Kidney tubule cell (primary cell): ENCODE data around the gene UMOD.
"Not testable (repeated sequence)": the region's sequence is repeated elsewhere in the genome, so short reads cannot be mapped to it uniquely, and the experiment has no call there.

ENCODE experiments used
- DNase-seq: peaks from one replicate; pipeline ENCODE4 v3.0.0-alpha.2; 2018; ENCODE audit warnings: low spot score

The UMOD gene

DNA sequence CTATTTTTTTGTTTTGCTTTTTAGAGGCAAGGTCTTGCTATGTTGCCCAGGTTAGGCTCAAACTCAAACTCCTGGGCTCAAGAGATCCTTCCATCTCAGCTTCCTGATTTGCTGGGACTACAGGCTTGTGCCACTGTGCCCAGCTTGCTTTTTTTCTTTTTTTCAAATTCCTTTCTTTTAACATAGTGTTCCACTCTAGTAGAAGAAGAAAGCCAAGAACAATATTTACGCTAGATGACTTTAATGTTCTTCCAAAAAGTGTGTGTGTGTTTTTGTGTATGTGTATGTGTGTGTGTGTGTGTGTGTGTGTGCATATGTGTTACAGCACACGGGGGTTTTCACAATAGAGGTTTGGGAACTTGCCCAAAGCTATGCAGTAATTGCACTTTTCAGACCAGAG, 10.7 kb upstream of the UMOD start:
- DNase-seq: no peak

GRCh38 chr16:20359997-20360396, 7.5 kb upstream of the UMOD start:
- DNase-seq: no peak

DNA sequence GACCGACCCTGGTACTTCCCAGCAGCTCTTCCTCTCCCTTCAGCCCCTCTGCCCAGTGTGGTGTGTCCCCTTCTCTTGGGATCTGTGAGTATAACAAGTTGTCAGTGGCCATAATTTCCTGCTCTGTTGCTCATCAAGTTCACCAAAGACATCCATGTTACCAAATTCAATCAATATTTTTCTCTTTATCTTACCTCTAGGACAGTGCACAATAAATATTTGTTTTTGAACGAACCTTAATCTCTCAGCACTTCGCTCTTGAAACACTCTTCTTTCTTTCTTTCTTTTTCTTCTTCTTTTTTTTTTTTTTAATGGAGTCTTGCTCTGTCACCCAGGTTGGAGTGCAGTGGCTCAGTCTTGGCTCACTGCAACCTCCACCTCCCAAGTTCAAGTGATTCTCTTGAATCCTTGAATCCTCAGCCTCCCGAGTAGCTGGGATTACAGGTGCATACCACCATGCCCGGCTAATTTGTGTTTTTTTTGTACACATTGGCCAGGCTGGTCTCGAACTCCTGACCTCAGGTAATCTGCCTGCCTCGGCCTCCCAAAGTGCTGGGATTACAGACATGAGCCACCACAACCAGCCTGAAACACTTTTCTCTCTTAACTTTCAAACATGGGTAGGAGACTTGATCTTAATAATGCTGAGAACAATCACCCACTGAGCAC, 2.7 kb upstream of the UMOD start:
- no peak for DNase-seq

GRCh38 chr16:20353379-20353778, 864 bp upstream of the UMOD start:
- no peak for DNase-seq

DNA sequence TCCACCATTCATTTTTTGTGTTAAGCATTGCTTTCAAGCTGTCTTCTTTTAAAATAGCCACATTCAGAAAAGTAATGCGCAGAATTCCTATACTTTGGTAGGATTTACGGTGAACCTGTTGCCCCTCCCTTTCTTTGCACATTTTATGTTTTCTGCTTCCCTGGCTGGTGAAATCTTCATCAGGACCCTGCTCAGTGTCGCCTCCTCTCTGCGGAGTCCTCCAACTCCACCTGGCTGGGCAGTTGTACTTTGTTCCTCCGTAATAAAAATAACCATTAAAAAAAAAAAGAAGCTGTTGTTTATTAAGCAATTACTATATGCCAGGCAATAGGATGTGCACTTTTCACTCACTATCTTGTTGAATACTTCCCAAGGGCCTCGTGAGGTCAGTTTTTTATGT, 2.9 kb downstream of the UMOD start:
- DNase-seq: no peak

- peak; percentile 68 for DNase-seq
Observed at GRCh38 chr16:20348365-20349185, 3.9 kb downstream of the UMOD start.

DNA sequence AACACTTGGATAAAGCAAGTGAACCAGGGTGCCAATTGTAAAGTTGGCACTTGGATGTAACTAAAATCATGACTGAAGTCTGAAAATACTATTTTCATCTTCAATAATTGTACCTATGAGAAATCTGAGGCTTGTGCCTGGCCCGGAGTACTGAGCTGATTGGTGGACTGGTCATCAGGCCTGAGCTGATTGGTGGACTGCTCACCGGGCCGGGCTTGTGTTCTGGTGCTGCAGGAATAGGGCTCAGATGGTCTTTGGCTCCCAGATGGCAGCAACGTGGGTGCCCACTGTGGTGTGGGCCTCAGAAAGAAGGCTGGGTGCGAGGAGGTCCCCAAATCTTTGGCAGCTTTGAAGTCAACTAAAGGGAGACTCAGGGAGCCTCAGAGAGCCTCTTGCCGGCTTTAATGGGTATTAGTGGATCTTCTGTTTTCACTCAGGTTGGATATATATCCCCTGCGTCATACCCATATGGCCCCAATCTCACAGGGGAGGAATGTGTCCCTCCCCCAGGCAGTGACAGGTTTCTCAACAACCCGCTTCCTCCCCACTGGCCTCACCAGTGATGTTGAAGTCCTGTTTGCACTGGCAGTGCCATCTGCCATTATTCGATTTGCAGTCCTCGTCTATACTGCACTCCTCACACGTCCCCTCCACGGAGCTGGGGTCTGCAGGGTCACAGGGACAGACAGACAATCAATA, 4.7 kb downstream of the UMOD start:
- DNase-seq: peak; percentile 67

- DNase-seq: peak; percentile 79
Observed at GRCh38 chr16:20344611-20345010, 7.9 kb downstream of the UMOD start.

- DNase-seq: peak; percentile 59
Observed at GRCh38 chr16:20339744-20340143, 12.8 kb downstream of the UMOD start.

GRCh38 chr16:20336955-20337354, 15.6 kb downstream of the UMOD start:
- DNase-seq: no peak

DNA sequence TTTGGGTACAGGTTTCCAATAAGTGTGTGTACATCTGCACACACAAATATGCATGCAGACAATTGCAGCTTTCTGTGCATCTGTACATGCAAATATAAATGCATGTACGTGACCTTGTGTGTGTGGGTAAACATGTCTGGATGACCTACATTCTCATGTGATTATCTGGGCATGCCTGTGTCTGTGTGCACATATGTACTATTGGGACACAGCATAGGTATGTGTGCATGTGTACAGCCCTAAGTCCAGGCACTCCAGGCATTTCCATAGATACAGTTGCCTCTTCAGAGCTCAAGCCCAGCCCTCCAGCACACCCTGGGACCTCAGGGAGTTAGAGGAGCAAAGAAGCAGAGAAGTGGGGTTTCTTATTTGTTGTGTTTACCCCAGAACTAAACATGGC, 18.1 kb downstream of the UMOD start:
- DNase-seq: no peak

DNA sequence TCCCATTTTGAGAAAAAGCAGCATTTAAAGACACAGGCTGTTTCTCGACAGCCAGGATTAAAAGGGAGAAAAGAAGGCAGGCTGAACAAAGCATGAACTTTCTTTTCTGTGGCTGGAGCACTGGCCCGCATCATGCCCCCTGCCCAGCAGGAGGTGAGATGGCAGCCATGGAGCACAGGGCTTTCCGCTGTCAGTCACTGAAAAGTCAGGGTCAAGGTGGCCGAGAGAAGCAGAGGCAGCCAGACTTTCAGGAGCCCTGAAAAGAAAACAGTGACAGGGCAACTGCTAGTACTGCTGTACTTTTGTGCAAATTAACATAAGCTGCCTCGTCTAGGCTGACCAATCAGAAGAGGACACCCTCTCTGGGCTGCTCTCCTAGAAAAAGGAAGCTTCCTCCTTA, 19.4 kb downstream of the UMOD start:
- DNase-seq: no peak

GRCh38 chr16:20332411-20332810, 20.1 kb downstream of the UMOD start:
- no peak for DNase-seq

DNA sequence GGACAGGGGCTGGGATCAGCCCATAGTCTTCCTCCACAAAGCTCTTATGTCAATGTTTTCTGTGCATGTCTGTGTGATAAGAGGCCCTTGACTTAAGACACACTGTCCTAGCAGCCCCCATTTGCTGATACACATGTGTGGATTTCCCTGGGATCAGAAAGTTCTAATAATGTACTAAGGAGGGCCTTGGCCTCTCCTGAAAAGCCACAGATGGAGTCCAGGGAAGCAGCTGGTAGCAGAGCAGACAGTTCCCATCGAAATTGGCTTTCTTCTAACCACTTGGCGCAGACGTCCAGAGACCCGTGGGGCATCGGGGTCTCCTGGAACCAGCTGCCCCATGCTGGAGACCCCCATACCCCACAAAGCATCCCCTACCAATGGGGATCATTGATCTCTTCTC, 20.9 kb downstream of the UMOD start:
- no peak for DNase-seq

GRCh38 chr16:20329392-20330138, 22.9 kb downstream of the UMOD start:
- DNase-seq: no peak

DNA sequence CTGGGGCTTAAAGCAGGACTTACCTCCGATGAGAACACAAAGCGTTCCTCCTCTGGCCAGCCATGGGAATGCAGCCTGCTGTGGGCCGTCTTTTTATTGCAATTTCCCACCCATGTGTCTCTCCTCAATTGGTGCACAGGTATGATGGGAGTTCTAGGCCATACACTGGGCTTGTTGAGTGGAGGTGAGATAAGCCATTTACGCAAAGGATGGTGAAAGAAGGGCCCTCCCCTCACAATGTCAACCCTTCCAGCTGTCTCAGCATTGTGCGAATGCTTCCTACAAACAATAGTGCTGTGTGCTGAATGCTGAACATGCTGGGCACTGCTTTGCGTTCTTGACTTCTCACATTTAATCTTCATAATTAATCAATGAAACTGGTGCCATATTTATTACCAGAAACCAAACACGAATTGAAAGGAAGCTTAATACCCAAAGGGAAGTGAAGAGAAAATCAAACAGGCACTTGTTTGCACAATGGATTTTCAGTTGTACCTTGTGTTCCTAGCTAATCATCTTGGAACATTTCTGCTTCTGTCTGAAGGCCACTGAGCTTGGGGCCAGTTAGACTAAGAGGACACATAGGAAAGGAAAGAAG, 25.0 kb downstream of the UMOD start, which contains the start of gene GP2:
Gene GP2, minus strand, starts transcription at position 70 of the 598 bp plus-strand sequence. CDS start 1,082 bp downstream, outside the sequence.
- no peak for DNase-seq

DNA sequence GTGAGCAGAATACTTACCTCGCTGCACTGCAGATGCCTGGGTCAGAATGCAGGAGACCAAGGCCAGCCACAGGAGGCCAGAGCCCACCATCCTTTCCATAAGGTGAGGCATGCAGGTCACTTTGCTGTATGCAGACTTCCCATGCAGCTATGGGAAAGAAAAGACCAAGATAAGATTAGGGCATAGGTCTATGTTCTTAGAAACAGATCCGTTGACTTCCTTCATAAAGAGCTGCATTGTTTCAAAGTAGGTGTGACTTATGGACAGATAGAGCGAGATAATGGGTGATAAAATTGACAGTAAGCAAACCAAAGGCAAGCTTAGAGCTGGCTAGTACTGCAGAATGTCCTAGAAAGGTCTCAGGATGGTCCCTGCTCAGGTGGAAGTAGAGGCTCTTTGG, 26.2 kb downstream of the UMOD start:
- no peak for DNase-seq

DNA sequence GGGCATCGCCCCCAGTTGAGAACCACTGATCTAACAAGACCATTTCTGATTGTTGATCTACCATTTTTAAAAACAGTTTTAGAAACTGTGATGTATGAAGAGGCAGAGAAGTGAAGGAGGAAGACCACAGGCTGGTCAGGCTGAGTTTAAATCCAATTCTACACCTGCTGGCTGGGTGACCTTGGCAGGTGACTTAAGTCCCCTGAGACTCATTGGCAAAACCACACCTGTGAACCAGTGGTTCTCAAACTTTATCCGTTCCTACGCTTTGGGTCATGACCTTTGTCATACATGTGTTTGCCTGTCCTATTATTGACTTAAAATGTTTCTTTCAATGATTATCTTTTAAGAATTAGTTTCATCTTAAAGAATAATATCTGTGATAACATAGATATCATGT, 27.5 kb downstream of the UMOD start:
- no peak for DNase-seq

GRCh38 chr16:20323591-20324117, 28.9 kb downstream of the UMOD start:
- DNase-seq: no peak

GRCh38 chr16:20322696-20323095, 29.8 kb downstream of the UMOD start:
- DNase-seq: no peak

GRCh38 chr16:20321671-20322070, 30.8 kb downstream of the UMOD start:
- no peak for DNase-seq

- DNase-seq: not testable (repeated sequence)
Observed at GRCh38 chr16:20321051-20321450, 31.5 kb downstream of the UMOD start.
